ENCODE results near the gene RAB7B. TPM values are rescaled to one million over a fixed set of nuclear protein-coding genes. Genes with fewer than 3 reads are reported as not detected.

Gene RAB7B
- total RNA-seq, 1 donor from 2014 or later = not detected

- H3K4me3 Mint-ChIP-seq = no peak overlapping the region
- no peak overlapping the region for H3K9ac ChIP-seq
- H3K27me3 ChIP-seq = no peaks in the 10 kb centered on the region
- H2AFZ ChIP-seq (replicated peaks) = no peak overlapping the region
- no peak for TF ChIP-seq EZH2 (IDR thresholded peaks at IDR 0.05)
- no peak for TF ChIP-seq EZH2phosphoT487 (IDR thresholded peaks at IDR 0.05)
- no peak for TF ChIP-seq CTCF (IDR thresholded peaks at IDR 0.05)
- H3K9me3 Mint-ChIP-seq = no peaks in the 10 kb centered on the region
- no peak overlapping the region for H3K4me3 ChIP-seq
- no peak overlapping the region for H3K27ac ChIP-seq
- no peaks in the 10 kb centered on the region for H3K79me2 ChIP-seq (ENCODE audit: low read depth)
- DNase-seq (ENCODE audit: low spot score) = no peak
- H3K27ac Mint-ChIP-seq = no peak overlapping the region
- no peaks in the 10 kb centered on the region for H3K36me3 Mint-ChIP-seq
- H3K4me1 ChIP-seq = peaks cover 40% of the 10 kb centered on the region
- H4K20me1 ChIP-seq (ENCODE audit: low read depth) = no peaks in the 10 kb centered on the region
- H3K4me2 ChIP-seq = no peak overlapping the region
- H3K36me3 ChIP-seq = no peaks in the 10 kb centered on the region
- H3K4me1 Mint-ChIP-seq = peaks cover 44% of the 10 kb centered on the region
- no peaks in the 10 kb centered on the region for H3F3A ChIP-seq (ENCODE audit: low read depth)
- peaks cover 15% of the 10 kb centered on the region for H3K27me3 Mint-ChIP-seq (ENCODE audit: insufficient read depth, low read depth)
- H3K9me3 ChIP-seq (ENCODE audit: low read depth) = no peaks in the 10 kb centered on the region
Measured at GRCh38 chr1:205938682-205939081, 64.5 kb downstream of the RAB7B start.

GRCh38 chr1:205936846-205937586, 66.2 kb downstream of the RAB7B start:
- Mint-ChIP-seq H3K9me3 (no peaks in the 10 kb centered on the region), H3K4me1 (peaks cover 43% of the 10 kb centered on the region), H3K27me3 (ENCODE audit: insufficient read depth, low read depth) (peaks cover 16% of the 10 kb centered on the region), H3K36me3 (no peaks in the 10 kb centered on the region), H3K4me3 (no peak overlapping the region), H3K27ac (no peak overlapping the region)
- Histone ChIP-seq H3K9ac (no peak overlapping the region), H3K36me3 (no peaks in the 10 kb centered on the region), H2AFZ (replicated peaks) (no peak overlapping the region), H3K9me3 (ENCODE audit: low read depth) (no peaks in the 10 kb centered on the region), H3K27me3 (no peaks in the 10 kb centered on the region), H3K27ac (no peak overlapping the region), H3F3A (ENCODE audit: low read depth) (no peaks in the 10 kb centered on the region), H3K4me3 (no peak overlapping the region), H4K20me1 (ENCODE audit: low read depth) (no peaks in the 10 kb centered on the region), H3K79me2 (ENCODE audit: low read depth) (no peaks in the 10 kb centered on the region), H3K4me1 (peaks cover 39% of the 10 kb centered on the region), H3K4me2 (no peak overlapping the region)
- no peak for DNase-seq (ENCODE audit: low spot score)
- no peak for TF ChIP-seq EZH2phosphoT487 (IDR thresholded peaks at IDR 0.05)
- no peak for TF ChIP-seq EZH2 (IDR thresholded peaks at IDR 0.05)
- TF ChIP-seq CTCF (IDR thresholded peaks at IDR 0.05) = no peak

- H3K4me2 ChIP-seq = no peak overlapping the region
- no peaks in the 10 kb centered on the region for H3K79me2 ChIP-seq (ENCODE audit: low read depth)
- H3K36me3 ChIP-seq = no peaks in the 10 kb centered on the region
- Mint-ChIP-seq H3K9me3 (no peaks in the 10 kb centered on the region), H3K27ac (peak overlapping the region; percentile 36), H3K36me3 (no peaks in the 10 kb centered on the region), H3K4me1 (peaks cover 36% of the 10 kb centered on the region), H3K4me3 (no peak overlapping the region), H3K27me3 (ENCODE audit: insufficient read depth, low read depth) (peaks cover 13% of the 10 kb centered on the region)
- no peaks in the 10 kb centered on the region for H3F3A ChIP-seq (ENCODE audit: low read depth)
- H3K27ac ChIP-seq = no peak overlapping the region
- H4K20me1 ChIP-seq (ENCODE audit: low read depth) = no peaks in the 10 kb centered on the region
- peaks cover 39% of the 10 kb centered on the region for H3K4me1 ChIP-seq
- TF ChIP-seq EZH2phosphoT487 (IDR thresholded peaks at IDR 0.05) (no peak), EZH2 (IDR thresholded peaks at IDR 0.05) (no peak), CTCF (IDR thresholded peaks at IDR 0.05) (no peak)
- H3K27me3 ChIP-seq = no peaks in the 10 kb centered on the region
- no peak for DNase-seq (ENCODE audit: low spot score)
- no peaks in the 10 kb centered on the region for H3K9me3 ChIP-seq (ENCODE audit: low read depth)
- no peak overlapping the region for H3K4me3 ChIP-seq
- H3K9ac ChIP-seq = no peak overlapping the region
- no peak overlapping the region for H2AFZ ChIP-seq (replicated peaks)
Measured at GRCh38 chr1:205936311-205936710, 66.9 kb downstream of the RAB7B start.

All from neural progenitor cell (in vitro differentiated cells).